A673 (cell line): Measurements from ENCODE around the gene TFAM. TPM values are rescaled to one million over a fixed set of nuclear protein-coding genes. Genes with fewer than 3 reads are reported as not detected.

Experiments
- BruUV-seq: library from RNA; stranded (reverse); fragments of 400-500 nt; replicated peaks from 2 replicates; lab custom pipeline; 2021; lab: Mats Ljungman, UMichigan
- CTCF ChIA-PET: fragments of 300-600 bp; sonication (Branson Sonifier 250); formaldehyde crosslinking; loops from one replicate; lab custom pipeline; 2022; ENCODE audit warnings: antibody characterized with exemption; lab: Charles Lee
- POLR2A ChIA-PET: fragments of 300-600 bp; sonication (Branson Sonifier 250); formaldehyde crosslinking; loops from one replicate; lab custom pipeline; 2022; ENCODE audit warnings: antibody characterized with exemption; ENCODE audit not compliant: low non-redundant PET; lab: Charles Lee
- DNase-seq: peaks from one replicate; pipeline ENCODE4 v3.0.0-alpha.2; 2015; ENCODE audit warnings: low spot score
- H3K27ac ChIP-seq: fragments of 200-600 bp; sonication (generic); 2 replicates; pipeline ENCODE4 v1.5.1; 2016; ENCODE audit warnings: mixed run types, low read depth, mild to moderate bottlenecking, mixed read lengths, antibody characterized with exemption, low read length; ENCODE audit not compliant: poor library complexity, severe bottlenecking
- H3K27me3 ChIP-seq: fragments of 200-600 bp; sonication (generic); replicated peaks from 2 replicates; pipeline ENCODE4 v1.6.1; 2017; ENCODE audit warnings: mixed run types, low read depth, mild to moderate bottlenecking, mixed read lengths, antibody characterized with exemption, low read length; ENCODE audit not compliant: insufficient read depth, poor library complexity
- H3K36me3 ChIP-seq: fragments of 200-600 bp; sonication (generic); 2 replicates; pipeline ENCODE4 v1.6.1; 2016; ENCODE audit warnings: mixed run types, mild to moderate bottlenecking, mixed read lengths, antibody characterized with exemption, low read length; ENCODE audit not compliant: insufficient read depth, poor library complexity, severe bottlenecking
- H3K4me1 ChIP-seq: fragments of 200-600 bp; sonication (generic); 2 replicates; pipeline ENCODE4 v1.6.1; 2017; ENCODE audit warnings: mixed run types, mild to moderate bottlenecking, mixed read lengths, antibody characterized with exemption, low read length; ENCODE audit not compliant: insufficient read depth, poor library complexity, severe bottlenecking
- H3K4me3 ChIP-seq: fragments of 200-600 bp; sonication (generic); 2 replicates; pipeline ENCODE4 v1.5.1; 2016; ENCODE audit warnings: low read depth, mixed run types, mild to moderate bottlenecking, mixed read lengths, low read length; ENCODE audit not compliant: poor library complexity, severe bottlenecking
- H3K9me3 ChIP-seq: fragments of 200-600 bp; sonication (generic); 2 replicates; pipeline ENCODE4 v1.6.1; 2016; ENCODE audit warnings: mixed run types, low read depth, mild to moderate bottlenecking, mixed read lengths, antibody characterized with exemption, low read length; ENCODE audit not compliant: poor library complexity, severe bottlenecking
- EZH2 ChIP-seq: fragments of 200-600 bp; sonication (generic); IDR thresholded peaks from 2 replicates; pipeline ENCODE4 v1.6.1; 2017; ENCODE audit warnings: borderline replicate concordance, low read depth, mild to moderate bottlenecking, mixed read lengths, antibody characterized with exemption, low read length; ENCODE audit not compliant: poor library complexity, severe bottlenecking
- intact Hi-C: fragments of 100-400 bp; cut with micrococcal nuclease; formaldehyde crosslinking; loops from one replicate; pipeline ENCODE4 v1.10.0; 2022; ENCODE audit not compliant: unreplicated experiment
- total RNA-seq: library from RNA; stranded (reverse); gene quantifications from 2 replicates; pipeline ENCODE4 v1.2.3, GENCODE V29; 2021
- TF ChIP-seq, protein P1 (sequence below): fragments of 300-800, 200-600 bp; sonication (generic); conservative IDR thresholded peaks from 2 replicates; pipeline ENCODE4 v1.5.1; 2017; ENCODE audit warnings: low read depth, mild to moderate bottlenecking, antibody characterized with exemption, low read length, moderate library complexity, mixed read lengths

TFAM gene
- total RNA-seq, 1 experiment from 2014 or later = 113 TPM

DNA sequence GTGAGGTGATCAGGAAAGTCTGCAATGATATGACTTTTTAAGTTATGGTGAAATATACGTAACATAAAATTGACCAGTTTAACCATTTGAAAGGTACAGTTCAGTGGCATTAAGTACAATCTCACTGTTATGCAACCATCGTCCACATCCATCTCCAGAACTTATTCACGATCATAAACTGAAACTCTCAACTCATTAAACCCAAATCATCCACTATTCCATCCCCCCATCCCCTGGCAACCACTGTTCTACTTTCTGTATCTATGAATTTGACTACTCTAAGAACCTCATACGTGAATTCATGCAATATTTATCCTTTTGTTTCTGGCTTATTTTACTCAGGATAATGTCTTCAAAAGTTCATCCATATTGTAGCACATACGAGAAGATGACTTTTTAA lies 48.4 kb downstream of the TFAM start:
- POLR2A ChIA-PET = no interaction called here
- intact Hi-C loops = no loop called here
- Histone ChIP-seq H3K36me3 (no peaks in the 10 kb centered on the region), H3K27ac (no peak overlapping the region), H3K9me3 (no peaks in the 10 kb centered on the region), H3K27me3 (no peaks in the 10 kb centered on the region), H3K4me3 (no peak overlapping the region), H3K4me1 (peaks cover 8% of the 10 kb centered on the region)
- BruUV-seq = no TSS peak
- no peak for DNase-seq
- CTCF ChIA-PET = no interaction called here
- TF ChIP-seq EZH2 = no peak
- TF ChIP-seq, protein P1, sequence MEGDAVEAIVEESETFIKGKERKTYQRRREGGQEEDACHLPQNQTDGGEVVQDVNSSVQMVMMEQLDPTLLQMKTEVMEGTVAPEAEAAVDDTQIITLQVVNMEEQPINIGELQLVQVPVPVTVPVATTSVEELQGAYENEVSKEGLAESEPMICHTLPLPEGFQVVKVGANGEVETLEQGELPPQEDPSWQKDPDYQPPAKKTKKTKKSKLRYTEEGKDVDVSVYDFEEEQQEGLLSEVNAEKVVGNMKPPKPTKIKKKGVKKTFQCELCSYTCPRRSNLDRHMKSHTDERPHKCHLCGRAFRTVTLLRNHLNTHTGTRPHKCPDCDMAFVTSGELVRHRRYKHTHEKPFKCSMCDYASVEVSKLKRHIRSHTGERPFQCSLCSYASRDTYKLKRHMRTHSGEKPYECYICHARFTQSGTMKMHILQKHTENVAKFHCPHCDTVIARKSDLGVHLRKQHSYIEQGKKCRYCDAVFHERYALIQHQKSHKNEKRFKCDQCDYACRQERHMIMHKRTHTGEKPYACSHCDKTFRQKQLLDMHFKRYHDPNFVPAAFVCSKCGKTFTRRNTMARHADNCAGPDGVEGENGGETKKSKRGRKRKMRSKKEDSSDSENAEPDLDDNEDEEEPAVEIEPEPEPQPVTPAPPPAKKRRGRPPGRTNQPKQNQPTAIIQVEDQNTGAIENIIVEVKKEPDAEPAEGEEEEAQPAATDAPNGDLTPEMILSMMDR = no peak

DNA sequence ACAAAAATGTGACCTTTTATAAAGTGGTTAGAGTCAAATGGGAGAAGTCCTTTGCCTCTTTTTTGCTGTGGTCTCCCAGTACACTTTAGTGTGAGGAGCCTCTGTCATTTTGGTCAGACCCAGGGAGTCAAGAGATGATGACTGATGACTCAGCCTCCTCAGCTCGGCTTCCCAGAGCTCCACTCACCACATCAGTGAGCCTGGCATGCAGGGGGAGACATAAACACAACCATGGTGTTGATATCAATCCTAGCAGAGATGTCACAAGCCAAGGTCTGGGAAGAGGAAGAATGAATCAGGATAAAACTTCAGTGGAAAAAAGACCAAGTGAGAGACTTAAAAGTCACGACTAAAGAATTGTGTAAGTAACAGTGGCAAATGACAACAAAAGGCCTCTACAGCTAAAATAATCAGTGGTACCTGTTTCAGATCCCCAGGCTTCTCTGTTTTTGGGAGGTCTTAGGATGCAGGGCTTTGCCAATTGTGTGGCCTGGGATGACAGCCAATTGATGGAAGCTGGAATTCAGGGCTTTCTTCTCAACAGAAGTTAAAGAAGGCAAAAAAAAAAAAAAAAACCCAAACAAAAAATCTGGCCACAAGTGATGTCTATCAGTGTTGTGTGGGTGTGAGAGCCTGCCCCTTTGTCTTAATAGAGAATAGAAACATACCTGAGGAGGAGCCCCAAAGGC lies 50.2 kb downstream of the TFAM start:
- H3K36me3 ChIP-seq = no peaks in the 10 kb centered on the region
- TF ChIP-seq EZH2 = no peak
- TF ChIP-seq, protein P1 = no peak
- peak; percentile 52 for DNase-seq
- CTCF ChIA-PET = no interaction called here
- no peak overlapping the region for H3K27ac ChIP-seq
- H3K9me3 ChIP-seq = no peaks in the 10 kb centered on the region
- no peak overlapping the region for H3K4me3 ChIP-seq
- POLR2A ChIA-PET = interaction anchor here (0.6 kb wide), 1 partner anchor 339 kb away, joined by 3 read pairs; no protein-coding TSS in a partner anchor
- H3K27me3 ChIP-seq = no peaks in the 10 kb centered on the region
- intact Hi-C loops = no loop called here
- no TSS peak for BruUV-seq
- H3K4me1 ChIP-seq = peaks cover 8% of the 10 kb centered on the region

DNA sequence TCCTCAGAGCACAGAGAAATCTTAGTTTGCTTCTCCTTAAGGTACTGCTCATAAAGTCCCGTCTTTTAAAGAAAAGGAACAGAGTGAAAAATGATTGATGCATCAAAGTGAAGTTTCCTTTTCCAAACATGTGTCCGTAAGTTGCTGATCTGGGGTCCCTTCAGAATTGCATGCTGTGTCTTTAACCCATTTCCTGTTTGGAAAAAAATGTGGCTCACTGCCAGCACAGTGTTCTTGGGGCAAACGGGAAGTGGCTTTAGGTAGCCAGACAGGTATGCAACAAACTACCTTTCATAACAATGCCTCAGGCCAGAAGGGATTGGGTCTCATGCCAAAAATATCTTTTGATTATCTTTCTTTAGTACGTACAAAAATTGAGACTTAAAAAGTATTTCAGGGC lies 50.9 kb downstream of the TFAM start:
- peak; percentile 45 for DNase-seq
- intact Hi-C loops = no loop called here
- CTCF ChIA-PET = no interaction called here

More for the DNA sequence above, 50.9 kb downstream of the TFAM start:
- TF ChIP-seq, protein P1 = no peak
- no peak for TF ChIP-seq EZH2
- Histone ChIP-seq H3K4me1 (peaks cover 8% of the 10 kb centered on the region), H3K27me3 (no peaks in the 10 kb centered on the region), H3K27ac (no peak overlapping the region), H3K9me3 (no peaks in the 10 kb centered on the region), H3K36me3 (no peaks in the 10 kb centered on the region), H3K4me3 (no peak overlapping the region)
- POLR2A ChIA-PET = no interaction called here
- BruUV-seq = no TSS peak
